ENCODE results near the gene CREB3L1.

Gene CREB3L1

GRCh38 chr11:46362156-46363030 is 84.9 kb downstream of the CREB3L1 start:
- TF ChIP-seq EZH2phosphoT487 (conservative IDR thresholded peaks at IDR 0.05; ENCODE audit: low read length): no peak
- no peak for TF ChIP-seq CTCF (IDR thresholded peaks at IDR 0.05; ENCODE audit: insufficient read depth, low read length, poor library complexity, severe bottlenecking)
- Histone ChIP-seq H3F3A (ENCODE audit: insufficient read depth) (no peaks in the 10 kb centered on the region), H3K9ac (ENCODE audit: low read length) (no peak overlapping the region), H3K79me2 (ENCODE audit: insufficient read depth, low read length) (0 out of 2 replicates have a peak, but pooled peaks cover 4% of the 10 kb centered on the region), H3K27me3 (ENCODE audit: low read length) (no peaks in the 10 kb centered on the region), H3K9me2 (replicated peaks; ENCODE audit: insufficient read depth, low read length) (no peaks in the 10 kb centered on the region), H3K27ac (ENCODE audit: low read depth, low read length) (no peak overlapping the region), H3K36me3 (ENCODE audit: low read length) (no peaks in the 10 kb centered on the region), H3K4me2 (ENCODE audit: low read depth, low read length, poor library complexity, severe bottlenecking) (no peak overlapping the region), H3K4me3 (ENCODE audit: insufficient read depth, low read length, poor library complexity, severe bottlenecking) (no peak overlapping the region), H2AFZ (ENCODE audit: low read depth, low read length, severe bottlenecking) (no peak overlapping the region), H4K20me1 (ENCODE audit: low read depth, low read length) (no peaks in the 10 kb centered on the region), H3K9me3 (ENCODE audit: insufficient read depth, low read length) (no peaks in the 10 kb centered on the region)

DNA sequence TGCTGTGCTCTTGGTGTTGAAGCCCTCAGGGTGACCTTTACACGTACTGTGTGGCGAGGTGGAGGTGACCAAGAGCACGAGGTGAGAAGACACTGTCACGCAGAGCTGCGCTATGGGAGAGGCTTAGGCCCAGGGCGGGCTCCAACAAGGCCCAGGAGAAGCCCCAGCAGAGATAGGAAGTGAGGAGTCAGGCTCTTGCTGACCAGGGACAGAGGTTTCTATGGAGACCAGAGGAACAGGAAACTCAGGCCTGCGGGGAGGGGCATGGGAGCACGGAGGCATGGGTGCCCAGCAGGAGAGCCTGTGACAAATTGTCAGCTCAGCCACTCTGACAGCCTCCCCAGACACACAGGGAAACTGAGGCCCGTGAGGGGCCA is 85.6 kb downstream of the CREB3L1 start:
- TF ChIP-seq EZH2phosphoT487 (conservative IDR thresholded peaks at IDR 0.05; ENCODE audit: low read length) (no peak), CTCF (IDR thresholded peaks at IDR 0.05; ENCODE audit: insufficient read depth, low read length, poor library complexity, severe bottlenecking) (no peak)
- Histone ChIP-seq H4K20me1 (ENCODE audit: low read depth, low read length) (no peaks in the 10 kb centered on the region), H3F3A (ENCODE audit: insufficient read depth) (no peaks in the 10 kb centered on the region), H3K4me2 (ENCODE audit: low read depth, low read length, poor library complexity, severe bottlenecking) (no peak overlapping the region), H2AFZ (ENCODE audit: low read depth, low read length, severe bottlenecking) (no peak overlapping the region), H3K9me3 (ENCODE audit: insufficient read depth, low read length) (no peaks in the 10 kb centered on the region), H3K9me2 (replicated peaks; ENCODE audit: insufficient read depth, low read length) (no peaks in the 10 kb centered on the region), H3K36me3 (ENCODE audit: low read length) (no peaks in the 10 kb centered on the region), H3K27ac (ENCODE audit: low read depth, low read length) (no peak overlapping the region), H3K4me3 (ENCODE audit: insufficient read depth, low read length, poor library complexity, severe bottlenecking) (no peak overlapping the region), H3K27me3 (ENCODE audit: low read length) (no peaks in the 10 kb centered on the region), H3K9ac (ENCODE audit: low read length) (no peak overlapping the region), H3K79me2 (ENCODE audit: insufficient read depth, low read length) (0 out of 2 replicates have a peak, but pooled peaks cover 4% of the 10 kb centered on the region)

GRCh38 chr11:46363455-46364005 is 86.1 kb downstream of the CREB3L1 start:
- no peak for TF ChIP-seq EZH2phosphoT487 (conservative IDR thresholded peaks at IDR 0.05; ENCODE audit: low read length)
- TF ChIP-seq CTCF (IDR thresholded peaks at IDR 0.05; ENCODE audit: insufficient read depth, low read length, poor library complexity, severe bottlenecking): no peak
- Histone ChIP-seq H3K9ac (ENCODE audit: low read length) (no peak overlapping the region), H3K27me3 (ENCODE audit: low read length) (no peaks in the 10 kb centered on the region), H3K9me2 (replicated peaks; ENCODE audit: insufficient read depth, low read length) (no peaks in the 10 kb centered on the region), H3K27ac (ENCODE audit: low read depth, low read length) (no peak overlapping the region), H2AFZ (ENCODE audit: low read depth, low read length, severe bottlenecking) (no peak overlapping the region), H3K4me2 (ENCODE audit: low read depth, low read length, poor library complexity, severe bottlenecking) (no peak overlapping the region), H3K36me3 (ENCODE audit: low read length) (no peaks in the 10 kb centered on the region), H4K20me1 (ENCODE audit: low read depth, low read length) (no peaks in the 10 kb centered on the region), H3K79me2 (ENCODE audit: insufficient read depth, low read length) (0 out of 2 replicates have a peak, but pooled peaks cover 4% of the 10 kb centered on the region), H3K9me3 (ENCODE audit: insufficient read depth, low read length) (no peaks in the 10 kb centered on the region), H3K4me3 (ENCODE audit: insufficient read depth, low read length, poor library complexity, severe bottlenecking) (no peak overlapping the region), H3F3A (ENCODE audit: insufficient read depth) (no peaks in the 10 kb centered on the region)
